ENCODE results near the gene PTGES2.
"Not testable (repeated sequence)": the region's sequence is repeated elsewhere in the genome, so short reads cannot be mapped to it uniquely, and the experiment has no call there.

PTGES2 gene

GRCh38 chr9:128136816-128137793 is 9.6 kb upstream of the PTGES2 start:
- DNase-seq (ENCODE audit: low read depth) = peak; percentile 77

GRCh38 chr9:128135561-128135960 is 8.0 kb upstream of the PTGES2 start:
- not testable (repeated sequence) for DNase-seq (ENCODE audit: low read depth)

GRCh38 chr9:128132139-128132538 is 4.6 kb upstream of the PTGES2 start:
- not testable (repeated sequence) for DNase-seq (ENCODE audit: low read depth)

GRCh38 chr9:128131346-128131745 is 3.8 kb upstream of the PTGES2 start:
- not testable (repeated sequence) for DNase-seq (ENCODE audit: low read depth)

- DNase-seq (ENCODE audit: low read depth) = not testable (repeated sequence)
Measured at GRCh38 chr9:128130651-128131050, 3.1 kb upstream of the PTGES2 start.

GRCh38 chr9:128129976-128130590 is 2.6 kb upstream of the PTGES2 start:
- DNase-seq (ENCODE audit: low read depth) = not testable (repeated sequence)

GRCh38 chr9:128128836-128129590 is 1.5 kb upstream of the PTGES2 start:
- DNase-seq (ENCODE audit: low read depth) = no peak

- peak; percentile 89 for DNase-seq (ENCODE audit: low read depth)
Measured at GRCh38 chr9:128127990-128128835, 684 bp upstream of the PTGES2 start.

- no peak for DNase-seq (ENCODE audit: low read depth)
Measured at GRCh38 chr9:128125580-128126354, 1.8 kb downstream of the PTGES2 start.

- DNase-seq (ENCODE audit: low read depth) = no peak
Measured at GRCh38 chr9:128124873-128125579, 2.5 kb downstream of the PTGES2 start.

- no peak for DNase-seq (ENCODE audit: low read depth)
Measured at GRCh38 chr9:128124451-128124850, 3.1 kb downstream of the PTGES2 start.

GRCh38 chr9:128123451-128124080 is 4.0 kb downstream of the PTGES2 start:
- no peak for DNase-seq (ENCODE audit: low read depth)

GRCh38 chr9:128122809-128123175 is 4.7 kb downstream of the PTGES2 start:
- DNase-seq (ENCODE audit: low read depth) = no peak

- no peak for DNase-seq (ENCODE audit: low read depth)
Measured at GRCh38 chr9:128121924-128122808, 5.4 kb downstream of the PTGES2 start.

- no peak for DNase-seq (ENCODE audit: low read depth)
Measured at GRCh38 chr9:128121466-128121810, 6.1 kb downstream of the PTGES2 start.

GRCh38 chr9:128120741-128121465 is 6.6 kb downstream of the PTGES2 start:
- DNase-seq (ENCODE audit: low read depth) = no peak

- no peak for DNase-seq (ENCODE audit: low read depth)
Measured at GRCh38 chr9:128120061-128120740, 7.3 kb downstream of the PTGES2 start.

Measured in HS-27A (cell line).